HG03097 (cell line): ENCODE results near the gene TMEM135.
"Not testable (repeated sequence)": the region's sequence is repeated elsewhere in the genome, so short reads cannot be mapped to it uniquely, and the experiment has no call there.

ENCODE experiments used
- ATAC-seq: cut with Tn5 transposase; IDR thresholded peaks from one replicate; pipeline ENCODE4 v1.9.1; 2021; ENCODE audit not compliant: unreplicated experiment, low FRiP score

Gene TMEM135

GRCh38 chr11:87020336-87020735 is 17.4 kb upstream of the TMEM135 start:
- no peak for ATAC-seq

- ATAC-seq: no peak
Measured at GRCh38 chr11:87020764-87021365, 16.9 kb upstream of the TMEM135 start.

GRCh38 chr11:87022254-87022653 is 15.5 kb upstream of the TMEM135 start:
- peak; percentile 98 for ATAC-seq

- ATAC-seq: no peak
Measured at GRCh38 chr11:87022738-87023137, 15.0 kb upstream of the TMEM135 start.

GRCh38 chr11:87026415-87026814 is 11.3 kb upstream of the TMEM135 start:
- not testable (repeated sequence) for ATAC-seq

- no peak for ATAC-seq
Measured at GRCh38 chr11:87030458-87031054, 7.2 kb upstream of the TMEM135 start.

GRCh38 chr11:87031433-87032170 is 6.1 kb upstream of the TMEM135 start:
- ATAC-seq: no peak

- no peak for ATAC-seq
Measured at GRCh38 chr11:87033561-87033960, 4.2 kb upstream of the TMEM135 start.

- no peak for ATAC-seq
Measured at GRCh38 chr11:87035976-87036583, 1.7 kb upstream of the TMEM135 start.

- peak; percentile 5 for ATAC-seq
Measured at GRCh38 chr11:87036756-87037449, 831 bp upstream of the TMEM135 start.

GRCh38 chr11:87038235-87038977 is 672 bp downstream of the TMEM135 start:
- ATAC-seq: no peak

GRCh38 chr11:87039371-87039770 is 1.6 kb downstream of the TMEM135 start:
- ATAC-seq: no peak

GRCh38 chr11:87043894-87044293 is 6.2 kb downstream of the TMEM135 start:
- ATAC-seq: no peak

- ATAC-seq: no peak
Measured at GRCh38 chr11:87046824-87047223, 9.1 kb downstream of the TMEM135 start.

- no peak for ATAC-seq
Measured at GRCh38 chr11:87056091-87056490, 18.4 kb downstream of the TMEM135 start.

- no peak for ATAC-seq
Measured at GRCh38 chr11:87057749-87058148, 20.0 kb downstream of the TMEM135 start.

- ATAC-seq: no peak
Measured at GRCh38 chr11:87059596-87060390, 22.1 kb downstream of the TMEM135 start.

- no peak for ATAC-seq
Measured at GRCh38 chr11:87061766-87062165, 24.0 kb downstream of the TMEM135 start.

GRCh38 chr11:87063982-87064381 is 26.2 kb downstream of the TMEM135 start:
- ATAC-seq: no peak
